K562 (cell line): ENCODE measurements around the gene SLC25A48. TPM values are rescaled to one million over a fixed set of nuclear protein-coding genes. Genes with fewer than 3 reads are reported as not detected.

ENCODE experiments used
- ATAC-seq: fragments of 200-7000 bp; cut with Tn5 transposase; 3 replicates; pipeline ENCODE4 v1.9.1; 2020; ENCODE audit warnings: moderate library complexity
- BruUV-seq: library from RNA; stranded (reverse); fragments of 400-500 nt; replicated peaks from 2 replicates; lab custom pipeline; 2021; lab: Mats Ljungman, UMichigan
- CTCF ChIA-PET: fragments of 300-600 bp; formaldehyde crosslinking; extraction: SDS; loops from one replicate; lab custom pipeline; 2021; ENCODE audit warnings: low intra/inter-chr PET ratio; lab: Yijun Ruan, JAX
- POLR2A ChIA-PET: fragments of 300-600, 350-650 bp; sonication (Branson Sonifier 250); formaldehyde crosslinking; extraction: SDS; loops from one replicate; lab custom pipeline; 2021; ENCODE audit warnings: antibody characterized with exemption, inconsistent platforms; lab: Yijun Ruan, JAX
- DNase-seq, 4 experiments: peaks; one replicate each; pipeline versions ENCODE4 v3.0.0 to v3.0.0-alpha.2; 2011 to 2018; ENCODE audit warnings: low spot score in 3 of 4, mixed read lengths in 3 of 4; ENCODE audit errors: extremely low read depth in 1 of 4
- FAIRE-seq: peaks from 2 replicates; lab custom pipeline; 2011; peaks lifted over from hg19 to GRCh38; lab: Jason Lieb, UNC
- H2AFZ ChIP-seq: 2 replicates; pipeline ENCODE4 v1.6.0; 2011; ENCODE audit warnings: low read depth, low read length, control low read depth, inconsistent platforms
- H3K27ac ChIP-seq: fragments of 200-600 bp; 3 replicates; pipeline ENCODE4 v1.8.0; 2011; ENCODE audit warnings: low read depth, mild to moderate bottlenecking, control low read depth, inconsistent platforms, low read length, moderate library complexity, mixed read lengths; ENCODE audit errors: extremely low read depth
- H3K27me3 ChIP-seq, 2 experiments: fragments of 300-600 bp in 1 of 2; 2 replicates in 1 of 2; 3 replicates in 1 of 2; pipeline versions ENCODE4 v1.6.0 to v1.8.0; 2011; ENCODE audit warnings: inconsistent platforms in 2 of 2, low read length in 2 of 2, mild to moderate bottlenecking in 1 of 2, mixed read lengths in 1 of 2, moderate library complexity in 1 of 2; ENCODE audit not compliant: control insufficient read depth in 2 of 2, insufficient read depth in 2 of 2
- H3K36me3 ChIP-seq: fragments of 300-600 bp; 3 replicates; pipeline ENCODE4 v1.8.0; 2011; ENCODE audit warnings: mild to moderate bottlenecking, low read length, inconsistent platforms; ENCODE audit not compliant: control insufficient read depth, insufficient read depth
- H3K4me1 ChIP-seq, 2 experiments: fragments of 200-600 bp in 1 of 2; replicated peaks in 1 of 2; 2 replicates in 1 of 2; 3 replicates in 1 of 2; pipeline versions ENCODE4 v1.5.1 to v1.8.0; 2011; ENCODE audit warnings: inconsistent platforms in 2 of 2, low read length in 2 of 2, mild to moderate bottlenecking in 1 of 2, mixed read lengths in 1 of 2, moderate library complexity in 1 of 2; ENCODE audit not compliant: control insufficient read depth in 2 of 2, insufficient read depth in 2 of 2
- H3K4me2 ChIP-seq: 2 replicates; pipeline ENCODE4 v1.6.1; 2011; ENCODE audit warnings: low read length, control low read depth, inconsistent platforms, mixed read lengths; ENCODE audit not compliant: insufficient read depth
- H3K4me3 ChIP-seq: fragments of 200-600 bp; sonication (generic), shearing (Covaris generic); 2 replicates; pipeline ENCODE4 v1.5.1; 2016; ENCODE audit warnings: control low read depth, inconsistent platforms
- H3K79me2 ChIP-seq: fragments of 200-600 bp; 3 replicates; pipeline ENCODE4 v1.8.0; 2011; ENCODE audit warnings: low read length, inconsistent platforms; ENCODE audit not compliant: control insufficient read depth, insufficient read depth
- H3K9ac ChIP-seq, 2 experiments: 2 replicates each; pipeline versions ENCODE4 v1.6.0 to v1.6.1; 2011; ENCODE audit warnings: low read depth in 2 of 2, low read length in 2 of 2, control low read depth in 1 of 2, inconsistent platforms in 1 of 2, mild to moderate bottlenecking in 1 of 2, mixed read lengths in 1 of 2; ENCODE audit not compliant: insufficient read depth in 1 of 2
- H3K9me1 ChIP-seq: one replicate; pipeline ENCODE4 v1.6.0; 2011; ENCODE audit warnings: inconsistent platforms, mild to moderate bottlenecking, low read length, moderate library complexity; ENCODE audit not compliant: control insufficient read depth, insufficient read depth
- H3K9me3 ChIP-seq: replicated peaks from 2 replicates; pipeline ENCODE4 v1.5.1; 2011; ENCODE audit warnings: low read depth, low read length, inconsistent platforms; ENCODE audit not compliant: control insufficient read depth, insufficient read depth
- H4K20me1 ChIP-seq: replicated peaks from 2 replicates; pipeline ENCODE4 v1.6.1; 2011; ENCODE audit warnings: low read length, inconsistent platforms, mixed read lengths; ENCODE audit not compliant: control insufficient read depth, insufficient read depth
- MGA ChIP-seq: fragments of 450-650 bp; IDR thresholded peaks from 2 replicates; pipeline ENCODE4 v1.6.1; 2016; ENCODE audit warnings: mild to moderate bottlenecking, moderate library complexity
- MIER1 ChIP-seq: fragments of 450-650 bp; IDR thresholded peaks from 2 replicates; pipeline ENCODE4 v1.6.1; 2016; ENCODE audit warnings: antibody characterized with exemption, mild to moderate bottlenecking, low read depth
- PTBP1 ChIP-seq: fragments of 200-400 bp; formaldehyde crosslinking; IDR thresholded peaks from 2 replicates; pipeline ENCODE4 v1.6.1; 2017; ENCODE audit warnings: low read depth, low read length
- TRIM25 ChIP-seq: fragments of 450-650 bp; IDR thresholded peaks from 2 replicates; pipeline ENCODE4 v1.7.0; 2016; ENCODE audit warnings: borderline replicate concordance
- WGBS: fragments of 100-300 bp; shearing (Covaris generic); methylation state at CpG from one replicate; pipeline ENCODE4 v1.1.6; 2016; ENCODE audit warnings: low coverage, mixed read lengths; ENCODE audit not compliant: insufficient coverage; ENCODE audit errors: missing lambda C conversion rate; 5-methylcytosine and 5-hydroxymethylcytosine counted together
- in situ Hi-C: fragments of 300-500 bp; cut with MboI; formaldehyde crosslinking; loops from 4 replicates; pipeline ENCODE4 v1.15.0; 2018; ENCODE audit warnings: inconsistent platforms, mixed read lengths
- intact Hi-C: fragments of 100-400 bp; cut with micrococcal nuclease; formaldehyde crosslinking; loops from 2 replicates; pipeline ENCODE4 v1.14.2; 2022
- polyA plus RNA-seq, 8 experiments: library from polyadenylated mRNA; depleted of rRNA in 4 of 8; stranded (reverse) in 5 of 8; unstranded in 3 of 8; fragments of >200 nt; fragmentation: Nextera tagmentation in 2 of 8; fragmentation: Illumina TruSeq in 1 of 8; extraction: Ambion mirVana in 2 of 8; extraction: Trizol in 1 of 8; gene quantifications; 2 replicates each; pipeline versions ENCODE4 v1.2.1 to v1.2.3, GENCODE V29; 2011 to 2014; ENCODE audit warnings: inconsistent platforms in 1 of 8, missing spikeins in 1 of 8
- total RNA-seq, 7 experiments: library from RNA; depleted of rRNA in 6 of 7; stranded (reverse); fragments of >200 nt in 6 of 7; fragmentation: Illumina TruSeq in 2 of 7; extraction: Trizol in 2 of 7; gene quantifications; 2 replicates each; pipeline versions ENCODE4 v1.2.1 to v1.2.3, GENCODE V29; 2011 to 2021; ENCODE audit warnings: low replicate concordance in 1 of 7

Gene SLC25A48
- total and polyA plus RNA-seq, 9 of the 15 experiments (the other 6 are each of a cell fraction or from before 2014, with no cell fraction given) = 0.08 to 0.35 (median 0.23) TPM; not detected in 1

- BruUV-seq = no TSS peak
- CTCF ChIA-PET = no interaction called here
- ATAC-seq = no peak
These were observed 64.2 kb downstream of the SLC25A48 start for GRCh38 chr5:135898651-135899050.

More at GRCh38 chr5:135898651-135899050, 64.2 kb downstream of the SLC25A48 start:
- DNase-seq (no peak), FAIRE-seq (no peak)
- Histone ChIP-seq H4K20me1 (no peaks in the 10 kb centered on the region), H3K36me3 (no peaks in the 10 kb centered on the region), H3K9me1 (no peaks in the 10 kb centered on the region), H3K9me3 (no peaks in the 10 kb centered on the region), H3K4me2 (no peak overlapping the region), H2AFZ (no peak overlapping the region), H3K79me2 (no peaks in the 10 kb centered on the region), H3K27ac (no peak overlapping the region), H3K27me3 (peaks cover 0 to 23% of the 10 kb centered on the region in 2 experiments; a peak in 2 of 5 replicates), H3K9ac (no peak overlapping the region), H3K4me1 (peaks cover 0 to 4% of the 10 kb centered on the region in 2 experiments; a peak in 1 of 5 replicates), H3K4me3 (no peak overlapping the region)
- 0% methylated on average over 6 of the region's 6 CpGs for WGBS
- intact Hi-C loops (no loop called here), in situ Hi-C loops (no loop called here)
- TF ChIP-seq MIER1 (no peak), PTBP1 (no peak), TRIM25 (no peak), MGA (no peak)
- POLR2A ChIA-PET = no interaction called here
